SW480 (cell line): Measurements from ENCODE around the gene FNDC7.
"Not testable (repeated sequence)": the region's sequence is repeated elsewhere in the genome, so short reads cannot be mapped to it uniquely, and the experiment has no call there.

Source experiments
- DNase-seq: peaks from one replicate; pipeline ENCODE4 v3.0.0-alpha.2; 2016; ENCODE audit warnings: low spot score

Gene FNDC7

GRCh38 chr1:108712606-108713150 is at the start of gene FNDC7:
TSS of gene FNDC7 (plus strand) at chr1:108712908. CDS start at chr1:108712934, 26 bp downstream.
- DNase-seq: no peak

- no peak for DNase-seq
Measured at GRCh38 chr1:108663074-108663473, 49.6 kb upstream of the FNDC7 start.

- no peak for DNase-seq
Measured at GRCh38 chr1:108664481-108664880, 48.2 kb upstream of the FNDC7 start.

- DNase-seq: no peak
Measured at GRCh38 chr1:108665067-108665466, 47.6 kb upstream of the FNDC7 start.

GRCh38 chr1:108665771-108666170 is 46.9 kb upstream of the FNDC7 start:
- DNase-seq: no peak

GRCh38 chr1:108667422-108667821 is 45.3 kb upstream of the FNDC7 start:
- DNase-seq: not testable (repeated sequence)

GRCh38 chr1:108668777-108669176 is 43.9 kb upstream of the FNDC7 start:
- no peak for DNase-seq

- no peak for DNase-seq
Measured at GRCh38 chr1:108669679-108670078, 43.0 kb upstream of the FNDC7 start.

GRCh38 chr1:108670131-108670773 is 42.5 kb upstream of the FNDC7 start:
- no peak for DNase-seq

GRCh38 chr1:108671143-108671542 is 41.6 kb upstream of the FNDC7 start:
- no peak for DNase-seq

GRCh38 chr1:108678706-108679105 is 34.0 kb upstream of the FNDC7 start:
- DNase-seq: no peak

- DNase-seq: no peak
Measured at GRCh38 chr1:108679586-108680213, 33.0 kb upstream of the FNDC7 start.

GRCh38 chr1:108681701-108682100 is 31.0 kb upstream of the FNDC7 start:
- DNase-seq: not testable (repeated sequence)

- no peak for DNase-seq
Measured at GRCh38 chr1:108685529-108685928, 27.2 kb upstream of the FNDC7 start.

- DNase-seq: no peak
Measured at GRCh38 chr1:108686614-108687313, 25.9 kb upstream of the FNDC7 start.

GRCh38 chr1:108691128-108691941 is 21.4 kb upstream of the FNDC7 start:
- DNase-seq: peak; percentile 20

GRCh38 chr1:108691942-108692723 is 20.6 kb upstream of the FNDC7 start, which contains the start of gene PRPF38B:
TSS of gene PRPF38B (plus strand) at chr1:108692310. CDS start at chr1:108692592, 282 bp downstream.
- DNase-seq: peak; percentile 91

- DNase-seq: peak; percentile 83
Measured at GRCh38 chr1:108692724-108693655, 19.7 kb upstream of the FNDC7 start.

GRCh38 chr1:108695535-108695934 is 17.2 kb upstream of the FNDC7 start:
- no peak for DNase-seq
